ENCODE data around the gene TMEM158.

TMEM158 gene

GRCh38 chr3:45267097-45267496 lies 41.0 kb upstream of the TMEM158 start:
- no peak for TF ChIP-seq GABPA (IDR thresholded peaks at IDR 0.05; ENCODE audit: low read depth)
- no peak for TF ChIP-seq SPI1 (IDR thresholded peaks at IDR 0.05; ENCODE audit: borderline replicate concordance, low read depth)
- Histone ChIP-seq H3K27me3 (ENCODE audit: insufficient read depth, poor library complexity, severe bottlenecking) (no peaks in the 10 kb centered on the region), H3K4me3 (replicated peaks; ENCODE audit: insufficient read depth, low read length) (no peak overlapping the region), H3K27ac (replicated peaks) (no peak overlapping the region)
- no peak for DNase-seq (ENCODE audit: low read depth in 1 of 2, low spot score in 1 of 2)

- no peak for DNase-seq (ENCODE audit: low read depth in 1 of 2, low spot score in 1 of 2)
- Histone ChIP-seq H3K27me3 (ENCODE audit: insufficient read depth, poor library complexity, severe bottlenecking) (no peaks in the 10 kb centered on the region), H3K27ac (replicated peaks) (no peak overlapping the region), H3K4me3 (replicated peaks; ENCODE audit: insufficient read depth, low read length) (no peak overlapping the region)
- TF ChIP-seq POLR2AphosphoS5 (IDR thresholded peaks at IDR 0.05; ENCODE audit: low read depth) (no peak), SPI1 (IDR thresholded peaks at IDR 0.05; ENCODE audit: borderline replicate concordance, low read depth) (no peak), GABPA (IDR thresholded peaks at IDR 0.05; ENCODE audit: low read depth) (no peak), REST (IDR thresholded peaks at IDR 0.05; ENCODE audit: insufficient replicate concordance, low read depth) (no peak), CTCF (IDR thresholded peaks at IDR 0.05; ENCODE audit: insufficient read depth, low read length) (no peak)
Measured at GRCh38 chr3:45261333-45262110, 35.4 kb upstream of the TMEM158 start.

- TF ChIP-seq REST (IDR thresholded peaks at IDR 0.05; ENCODE audit: insufficient replicate concordance, low read depth): no peak
- TF ChIP-seq GABPA (IDR thresholded peaks at IDR 0.05; ENCODE audit: low read depth): no peak
- TF ChIP-seq POLR2AphosphoS5 (IDR thresholded peaks at IDR 0.05; ENCODE audit: low read depth): no peak
- TF ChIP-seq SPI1 (IDR thresholded peaks at IDR 0.05; ENCODE audit: borderline replicate concordance, low read depth): no peak
- TF ChIP-seq CTCF (IDR thresholded peaks at IDR 0.05; ENCODE audit: insufficient read depth, low read length): no peak
- DNase-seq (ENCODE audit: low read depth in 1 of 2, low spot score in 1 of 2): peak in 1 of 2 experiments; percentile 29
- Histone ChIP-seq H3K27me3 (ENCODE audit: insufficient read depth, poor library complexity, severe bottlenecking) (no peaks in the 10 kb centered on the region), H3K4me3 (replicated peaks; ENCODE audit: insufficient read depth, low read length) (no peak overlapping the region), H3K27ac (replicated peaks) (peak overlapping the region; percentile 55)
Measured at GRCh38 chr3:45259133-45259532, 33.0 kb upstream of the TMEM158 start.

- peak; percentile 56 to 90 for DNase-seq (ENCODE audit: low read depth in 1 of 2, low spot score in 1 of 2)
- Histone ChIP-seq H3K4me3 (replicated peaks; ENCODE audit: insufficient read depth, low read length) (no peak overlapping the region), H3K27ac (replicated peaks) (peak overlapping the region; percentile 55), H3K27me3 (ENCODE audit: insufficient read depth, poor library complexity, severe bottlenecking) (no peaks in the 10 kb centered on the region)
- TF ChIP-seq GABPA (IDR thresholded peaks at IDR 0.05; ENCODE audit: low read depth): no peak
- TF ChIP-seq SPI1 (IDR thresholded peaks at IDR 0.05; ENCODE audit: borderline replicate concordance, low read depth): peak; percentile 96
- TF ChIP-seq POLR2AphosphoS5 (IDR thresholded peaks at IDR 0.05; ENCODE audit: low read depth): peak; percentile 39; the same call in 1 of the 2 replicates
Measured at GRCh38 chr3:45258317-45258716, 32.2 kb upstream of the TMEM158 start.
